HG03469 (cell line): ENCODE measurements around the gene UPK2.

Experiments used
- ATAC-seq: cut with Tn5 transposase; IDR thresholded peaks from one replicate; pipeline ENCODE4 v1.9.1; 2021; ENCODE audit warnings: mild to moderate bottlenecking, moderate library complexity, moderate number of reproducible peaks; ENCODE audit not compliant: unreplicated experiment

Gene UPK2

DNA sequence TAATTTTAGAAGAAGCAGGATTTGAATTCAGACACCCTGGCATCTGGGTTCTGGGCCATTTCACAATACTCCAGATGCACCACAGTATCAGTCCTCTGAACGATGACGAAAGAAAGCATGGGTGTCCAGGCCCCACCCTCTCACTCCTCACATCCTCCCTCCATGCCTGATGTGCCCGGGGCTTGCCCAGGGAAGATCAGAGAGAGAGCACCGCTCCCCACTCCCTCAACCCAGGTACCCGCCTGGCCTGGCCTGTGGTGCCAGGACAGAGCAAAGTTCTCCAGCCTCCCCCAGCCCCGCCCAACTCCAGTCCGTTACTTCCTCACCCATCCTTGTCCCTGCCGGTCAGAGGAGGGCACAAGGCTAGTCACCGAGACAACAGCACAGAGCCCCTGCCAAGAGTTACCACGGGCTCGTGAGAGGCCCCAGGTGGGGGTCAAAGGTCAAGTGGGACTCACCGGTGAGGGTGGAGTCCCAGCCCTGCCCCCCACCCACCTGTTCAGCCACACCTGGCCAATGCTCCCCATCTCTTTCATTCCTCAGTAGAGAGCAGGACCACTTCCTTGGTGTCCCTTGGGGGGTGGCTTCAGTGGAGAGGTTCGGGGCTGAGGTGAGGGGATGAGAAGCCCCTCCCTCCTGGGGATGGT, 38.5 kb upstream of the UPK2 start:
- ATAC-seq: no peak

DNA sequence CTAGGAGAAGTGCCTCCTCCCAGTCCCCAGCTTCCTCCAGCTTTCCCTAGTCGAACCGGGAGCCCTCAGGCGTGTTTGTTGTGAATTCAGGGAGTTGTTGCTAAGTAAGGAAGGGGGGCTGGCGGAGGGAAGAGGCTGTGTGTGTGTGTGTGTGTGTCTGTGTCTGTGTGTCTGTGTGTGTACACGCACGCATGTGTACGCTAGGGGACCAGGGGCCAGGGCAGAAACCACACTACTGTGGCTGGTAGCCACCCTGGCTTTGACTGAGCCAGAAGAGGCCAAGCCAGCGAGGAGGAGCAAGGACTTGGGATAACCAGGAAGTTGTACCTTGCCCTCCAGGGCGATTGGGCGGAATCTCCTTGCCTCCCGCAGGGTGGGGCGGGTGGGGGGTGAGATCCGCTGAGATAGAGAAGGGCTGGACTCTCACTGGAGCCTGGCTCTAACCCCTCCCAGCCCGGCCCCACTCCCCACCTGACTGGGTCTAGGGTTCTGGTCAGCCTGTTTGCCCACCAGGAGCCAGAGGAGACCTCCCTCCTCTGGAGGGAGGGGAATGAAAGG, 37.9 kb upstream of the UPK2 start:
- no peak for ATAC-seq

DNA sequence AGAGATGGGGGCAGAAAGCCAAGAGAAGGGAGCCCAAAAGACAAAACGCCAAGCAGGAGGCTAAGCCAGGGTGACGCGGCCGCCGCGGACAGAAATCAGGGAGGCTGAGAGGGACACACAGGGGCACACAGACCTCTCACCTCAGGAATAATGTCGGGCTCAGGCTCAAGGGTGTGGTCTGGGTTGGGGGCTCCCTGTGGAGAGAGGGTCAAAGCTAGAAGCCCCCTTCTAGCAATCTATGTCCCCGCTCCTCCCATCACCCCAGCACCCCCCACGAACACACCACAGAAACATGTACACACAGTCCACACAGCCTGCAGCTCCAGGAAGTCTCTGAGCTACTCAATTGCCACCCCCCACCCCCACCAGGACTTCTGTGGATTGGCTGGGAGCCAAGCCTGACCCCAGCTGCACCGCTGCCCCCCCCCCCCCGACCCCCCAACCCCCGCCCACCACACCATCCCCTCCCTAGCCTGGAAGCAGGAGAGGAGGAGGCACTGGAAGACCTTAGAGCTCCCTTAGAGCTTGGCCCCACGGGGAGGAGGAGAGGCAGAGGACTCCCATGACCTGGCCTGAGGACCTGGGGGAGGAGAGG, 37.3 kb upstream of the UPK2 start:
- ATAC-seq: no peak

DNA sequence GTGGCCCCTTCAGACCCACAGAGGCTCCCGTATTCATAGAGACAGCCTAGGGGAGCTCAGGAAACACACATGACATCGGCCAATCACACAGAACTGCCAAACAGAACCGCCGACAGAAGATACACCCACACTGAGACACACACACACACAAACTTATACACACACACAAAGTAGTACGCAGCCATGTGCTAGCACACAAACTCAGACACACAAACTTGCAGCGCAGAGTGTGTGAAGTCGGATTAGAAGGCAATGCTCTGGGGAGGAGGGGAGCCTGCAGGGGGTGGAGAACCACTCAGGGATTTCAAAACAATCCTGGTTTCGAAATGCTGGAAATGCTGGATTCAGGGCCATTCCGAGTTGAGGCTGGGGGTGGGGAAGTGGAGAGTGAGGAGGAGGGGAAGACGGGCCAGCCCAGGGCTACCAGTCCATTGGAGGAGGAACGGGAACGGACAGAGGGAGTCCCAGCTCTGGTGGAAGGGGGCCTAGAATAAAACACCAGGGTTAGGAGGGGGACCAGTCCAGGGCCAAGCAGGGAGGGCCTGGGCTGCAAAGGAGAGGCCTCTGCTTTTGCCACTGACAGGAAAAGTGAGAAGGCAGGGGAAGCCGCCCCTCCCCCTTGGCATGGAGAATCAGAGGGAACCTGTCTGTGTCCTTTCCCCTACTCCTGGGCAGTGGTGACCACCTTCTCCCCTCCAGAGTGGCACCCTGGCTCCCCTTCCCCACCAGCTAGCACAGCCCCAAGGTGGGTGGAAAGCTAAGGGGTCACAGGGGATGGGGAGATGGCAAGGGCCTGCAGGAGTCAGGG, 34.8 kb upstream of the UPK2 start:
- no peak for ATAC-seq

DNA sequence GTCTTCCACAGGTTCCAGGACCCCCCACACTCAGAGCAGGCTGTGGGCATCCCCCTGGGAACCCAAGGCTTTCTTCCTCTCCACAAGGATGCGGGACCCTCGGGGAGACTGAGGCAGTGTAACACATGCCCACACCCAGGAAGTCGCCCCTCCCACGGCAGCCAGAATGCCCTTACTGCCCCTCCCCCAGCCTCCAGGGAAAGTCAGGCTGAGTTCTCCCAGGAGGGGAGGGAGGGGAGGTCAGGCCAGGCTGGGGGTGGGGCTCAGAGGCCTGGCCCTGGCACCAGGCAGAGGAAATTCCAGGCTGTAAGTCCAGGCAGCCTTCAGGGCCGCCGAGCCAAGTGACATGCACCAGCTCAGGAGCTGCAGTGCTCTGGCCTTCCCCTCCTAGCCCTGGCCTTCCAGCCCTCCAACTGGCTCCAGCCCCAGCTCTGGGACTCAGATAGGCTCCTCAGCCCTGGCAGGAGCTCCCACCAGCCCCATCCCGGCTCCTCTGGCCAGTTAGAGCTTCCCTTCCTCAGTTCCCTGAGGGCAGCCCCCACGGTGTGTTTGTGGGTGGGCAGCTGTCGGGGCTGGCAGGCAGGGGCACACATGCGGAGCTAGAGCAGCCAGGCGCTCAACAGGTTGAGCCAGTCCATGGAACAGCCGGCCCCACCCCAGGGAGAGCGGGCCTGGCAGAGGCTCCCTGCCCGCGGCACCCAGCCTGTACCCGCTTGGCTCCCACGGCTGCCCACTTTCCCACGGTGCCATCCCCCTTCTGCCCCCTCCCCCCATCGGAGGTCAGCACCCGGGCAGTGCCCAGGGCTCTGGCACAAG, 34.0 kb upstream of the UPK2 start:
- no peak for ATAC-seq

DNA sequence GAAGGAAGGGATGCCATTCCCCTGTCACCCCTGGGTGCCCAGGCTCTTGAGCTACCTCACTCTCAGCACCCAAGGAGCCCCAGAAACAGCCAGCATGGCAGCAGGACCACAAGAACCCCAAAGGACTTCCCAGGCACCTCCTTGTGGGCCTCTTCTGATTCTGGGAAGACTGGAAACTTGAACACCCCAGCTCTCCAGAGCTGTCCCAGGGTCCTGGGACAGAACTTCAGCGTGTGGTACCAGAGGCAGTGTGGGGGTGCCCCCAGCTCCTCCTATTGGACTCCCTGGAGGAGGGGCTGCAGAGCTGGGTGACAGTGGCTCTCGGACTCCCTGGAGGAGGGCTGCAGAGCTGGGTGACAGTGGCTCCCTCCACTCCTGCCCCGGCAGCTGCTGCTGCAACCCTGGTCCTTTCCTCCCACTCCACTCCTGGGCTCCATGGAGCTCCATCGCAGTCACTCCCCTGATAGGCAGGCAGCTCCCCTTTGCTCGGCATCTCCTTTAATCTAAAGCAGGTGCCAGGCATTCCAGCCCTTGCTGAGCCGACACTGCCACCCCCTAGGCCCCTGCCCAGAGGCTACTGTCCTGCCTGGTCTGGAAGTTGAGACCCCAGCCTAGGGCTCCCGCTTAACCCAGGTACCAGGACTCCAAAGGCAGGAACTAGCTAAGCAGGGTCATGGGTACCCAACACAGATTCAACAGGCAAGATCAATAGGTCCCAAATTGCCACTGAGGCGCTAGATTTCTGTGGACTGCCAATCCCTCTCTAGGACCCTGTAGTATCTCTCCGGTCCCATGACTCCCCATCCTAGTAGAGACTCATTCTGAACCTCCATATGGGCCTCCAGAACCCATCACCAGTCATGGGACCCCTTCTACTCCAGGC, 33.1 kb upstream of the UPK2 start:
- ATAC-seq: no peak

DNA sequence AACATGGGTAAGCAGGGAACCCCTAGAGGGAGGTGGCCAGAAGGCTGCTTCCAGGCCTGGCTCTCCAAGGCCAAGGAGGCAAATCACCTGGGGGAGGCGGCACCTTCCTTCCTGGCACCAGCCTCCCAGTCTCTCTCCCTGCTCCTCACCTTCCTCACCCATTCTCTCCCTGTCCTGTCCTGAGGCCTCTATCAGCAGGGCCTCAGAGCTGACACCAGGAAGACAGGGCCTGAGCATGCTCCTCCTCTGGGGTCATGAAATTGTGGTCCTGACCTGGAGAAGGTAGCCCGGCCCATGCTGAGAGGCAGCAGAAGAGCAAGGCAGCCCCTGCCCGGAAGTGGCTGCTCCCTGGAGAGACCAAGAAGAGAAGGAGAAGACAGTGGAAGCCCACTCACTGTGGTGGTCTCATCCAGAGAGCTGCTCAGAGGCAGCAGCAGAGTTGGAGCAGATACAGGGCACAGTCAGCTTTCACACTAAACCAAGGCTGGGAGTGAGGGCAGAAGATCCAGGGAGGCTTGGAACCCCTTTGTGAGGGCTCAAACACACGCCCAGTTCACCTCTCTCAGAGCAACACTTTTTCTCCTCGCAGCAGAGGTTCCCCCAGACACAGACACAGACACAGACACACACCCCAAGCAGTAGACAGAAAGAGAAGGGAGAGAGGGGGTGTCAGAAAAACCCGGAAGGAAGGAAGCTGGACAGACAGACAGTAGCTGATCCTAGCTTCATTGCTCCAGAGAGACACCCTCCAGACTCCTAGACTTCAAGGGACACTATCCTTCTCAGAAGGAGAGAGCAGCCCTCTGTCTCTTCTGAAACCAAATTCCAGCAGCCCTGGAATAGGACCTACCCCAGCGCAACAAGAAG, 32.1 kb upstream of the UPK2 start:
- no peak for ATAC-seq

DNA sequence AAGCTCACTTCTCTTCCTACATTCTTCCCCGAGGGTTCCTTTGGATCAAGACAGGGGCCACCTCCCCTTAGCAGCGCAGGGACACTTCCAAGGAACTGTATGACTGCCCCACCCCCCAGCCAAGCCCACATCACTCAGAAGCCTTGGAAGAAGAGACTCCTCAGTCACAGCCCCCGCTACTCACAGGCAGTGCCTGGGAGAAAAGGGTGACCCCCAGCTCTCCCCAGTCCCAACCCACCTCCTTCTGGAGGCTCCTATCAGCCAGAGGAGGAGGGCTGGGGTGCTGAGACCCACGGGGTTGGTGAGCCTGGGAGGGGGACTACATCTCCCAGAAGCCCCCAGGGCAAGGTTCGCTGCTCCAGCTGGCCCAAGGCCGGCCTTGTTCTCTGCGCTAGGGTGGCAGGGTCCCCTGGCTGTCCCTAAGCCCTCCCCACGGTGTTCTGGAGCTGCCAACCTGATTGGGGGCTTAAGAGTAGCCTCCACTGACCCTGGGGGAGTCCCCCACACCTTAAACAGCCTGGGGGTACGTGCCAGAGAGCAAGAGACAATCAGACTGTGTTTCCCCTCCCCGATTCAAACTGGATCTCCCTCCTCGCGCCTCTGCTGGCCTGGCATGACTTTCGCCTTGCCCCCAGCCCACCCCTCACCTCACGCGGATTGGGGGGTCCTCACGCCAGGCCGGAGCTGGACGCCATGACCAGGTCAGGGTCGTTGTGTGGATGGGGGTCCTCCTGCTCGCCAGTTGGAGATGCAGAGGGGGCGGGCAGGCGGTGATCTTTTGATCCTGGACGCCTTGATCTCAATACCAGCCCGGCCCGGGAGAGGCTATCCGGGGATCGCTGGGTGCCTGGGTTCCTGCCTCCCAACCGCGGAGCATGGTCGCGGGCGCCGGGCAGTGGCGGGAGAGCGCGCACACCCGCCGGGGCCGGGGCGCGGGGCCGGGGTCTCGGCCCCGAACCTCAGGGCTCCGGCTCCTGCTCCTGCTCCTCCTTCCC, 31.2 kb upstream of the UPK2 start:
- ATAC-seq: no peak

DNA sequence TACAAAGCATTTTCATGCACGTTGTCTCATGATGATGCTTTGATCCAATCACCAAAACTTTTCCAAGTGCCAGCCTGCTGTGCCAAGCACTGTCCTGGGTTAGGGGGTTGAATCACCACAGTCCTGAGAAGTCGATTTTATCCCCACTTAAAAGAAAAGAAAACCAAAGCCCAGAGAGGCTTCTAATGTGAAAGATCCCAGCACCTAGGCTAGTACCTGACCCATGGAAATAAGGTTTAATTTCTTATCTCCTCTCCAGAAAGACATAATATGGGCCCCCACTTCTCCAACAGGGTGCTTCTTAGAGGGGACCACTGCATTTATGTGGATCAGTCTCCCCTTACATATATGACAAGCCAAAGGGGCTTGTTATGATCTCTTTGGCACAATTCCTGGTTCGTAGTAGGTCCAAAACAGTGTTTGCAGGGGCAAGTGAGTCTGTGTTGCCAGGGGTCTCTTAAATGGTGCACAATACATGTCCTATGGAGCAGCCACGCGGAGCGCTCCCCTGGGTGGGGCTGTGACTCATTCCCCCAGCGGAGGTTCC, 28.5 kb upstream of the UPK2 start:
- no peak for ATAC-seq

DNA sequence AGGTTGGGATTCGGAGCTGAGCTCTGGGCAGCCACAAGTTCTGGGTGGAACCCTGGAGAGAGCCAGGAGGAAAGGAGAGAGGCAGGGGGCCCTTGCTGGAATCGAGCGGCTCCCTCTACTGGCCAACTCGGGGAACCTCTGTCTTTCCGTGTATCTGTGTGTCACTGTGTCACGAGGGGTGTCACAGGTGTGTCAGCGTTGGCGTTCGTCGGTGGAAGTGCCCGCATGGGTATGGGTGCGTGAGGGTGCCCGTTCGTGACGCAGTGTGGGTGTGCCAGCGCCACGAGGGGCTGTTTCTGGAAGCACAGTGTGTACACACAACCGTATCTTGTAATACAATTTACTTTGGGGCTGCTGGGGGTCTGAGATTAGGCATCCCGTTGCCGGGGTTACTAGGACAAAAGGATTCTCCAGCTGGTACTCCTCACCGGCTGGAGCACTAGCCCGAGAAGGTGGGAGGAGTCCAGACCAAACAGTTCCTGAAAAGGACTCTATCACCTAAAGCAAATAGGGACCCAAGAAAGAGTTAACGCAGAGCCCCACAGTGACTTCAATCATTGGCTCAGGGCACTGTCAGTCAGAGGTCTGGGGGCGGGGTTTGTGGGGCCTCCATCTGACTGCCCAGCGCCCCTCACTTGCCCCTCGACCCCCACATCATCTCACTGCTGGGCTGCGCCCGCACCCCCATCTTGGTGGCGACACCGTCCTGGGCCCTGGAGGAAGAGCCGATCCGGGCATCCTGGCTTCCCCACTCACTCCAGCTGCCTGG, 27.8 kb upstream of the UPK2 start:
- peak; percentile 36 for ATAC-seq

DNA sequence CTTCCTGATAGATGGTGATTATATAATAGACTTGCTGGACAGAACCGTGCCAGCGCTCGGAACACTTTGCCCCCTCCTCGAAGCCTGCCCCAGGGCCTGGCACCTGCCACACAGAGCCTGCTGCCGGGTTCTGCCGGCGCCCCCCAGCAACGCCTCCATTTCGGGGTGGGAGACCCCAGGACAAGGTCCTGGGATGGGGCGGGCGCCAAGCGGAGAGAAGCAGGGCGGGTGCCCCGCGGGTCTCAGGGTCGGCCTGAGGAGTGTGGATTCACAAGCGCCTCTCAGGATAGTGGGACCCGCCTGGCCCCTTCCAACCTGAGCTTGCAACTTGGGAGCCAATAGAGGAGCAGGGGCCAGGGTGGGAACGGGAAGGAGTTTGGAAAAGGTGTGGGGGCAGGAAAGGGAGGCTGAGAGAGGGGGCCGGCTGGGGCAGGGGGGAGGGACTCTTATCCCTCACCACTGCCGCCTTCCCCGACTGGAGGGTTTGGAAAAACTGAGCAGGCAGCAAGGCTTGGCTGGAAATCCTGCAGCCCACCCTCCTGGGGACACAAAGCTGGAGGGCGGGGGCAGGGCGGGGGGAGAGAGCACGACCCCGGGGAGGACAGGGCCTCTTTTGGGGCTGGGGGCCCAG, 27.1 kb upstream of the UPK2 start:
- no peak for ATAC-seq

DNA sequence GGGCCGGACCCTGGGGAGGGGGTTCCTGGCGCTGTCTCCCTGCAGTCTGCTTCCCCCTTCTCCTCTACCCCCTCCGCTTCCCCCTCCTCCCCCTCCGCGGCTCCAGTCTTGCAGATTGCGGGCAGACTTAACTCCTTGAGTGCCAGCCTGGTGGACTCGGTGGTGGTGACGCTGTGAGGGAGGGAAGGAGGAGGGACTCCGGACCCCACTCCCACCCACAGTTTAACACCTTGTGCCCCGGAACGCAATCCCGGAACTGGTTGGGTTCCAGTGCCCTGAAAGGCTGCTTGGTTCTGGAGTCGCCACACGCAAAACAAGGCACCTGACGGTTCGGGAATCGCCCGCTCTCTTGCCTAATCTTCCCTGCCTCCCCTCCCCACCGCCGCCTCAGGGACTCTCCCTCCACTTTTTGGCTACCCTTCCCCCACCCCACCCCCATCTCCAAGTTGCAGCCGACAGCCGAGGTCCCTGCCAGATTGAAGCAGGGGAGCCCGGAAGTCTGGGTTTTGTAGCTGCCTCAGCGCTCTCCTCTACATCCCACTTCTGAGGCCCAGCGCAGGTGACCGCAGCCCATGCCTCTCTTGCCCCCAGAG, 26.5 kb upstream of the UPK2 start:
- no peak for ATAC-seq

DNA sequence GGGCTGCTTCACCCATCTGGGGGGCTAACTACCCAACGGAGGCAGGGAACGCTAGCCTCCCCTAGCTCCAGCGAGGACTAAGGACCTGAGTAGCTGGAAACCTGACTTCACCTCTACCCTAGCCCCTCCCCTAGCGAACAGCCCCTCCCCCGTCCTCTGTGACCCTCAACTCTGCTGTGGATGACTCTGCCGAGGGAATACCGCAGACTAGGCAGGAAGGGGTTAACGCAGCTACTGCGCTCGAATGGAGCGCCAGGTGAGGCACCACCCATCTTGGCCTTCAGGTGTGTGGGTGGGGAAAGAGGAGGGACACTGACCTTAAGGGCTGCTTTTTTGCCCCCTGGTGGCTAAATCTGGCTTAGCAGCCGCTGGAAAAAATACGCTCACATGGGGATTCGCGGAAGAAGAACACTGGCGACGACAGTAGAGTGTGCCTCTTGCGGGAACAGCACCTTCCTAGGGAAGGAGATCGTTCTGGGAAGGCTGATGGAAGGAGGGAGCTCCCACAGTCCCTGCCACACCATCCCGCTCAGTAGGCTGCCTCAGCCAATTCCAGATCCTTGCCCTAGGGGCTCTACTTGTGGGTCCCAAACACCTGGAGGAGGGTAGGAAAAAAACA, 25.9 kb upstream of the UPK2 start:
- ATAC-seq: no peak

DNA sequence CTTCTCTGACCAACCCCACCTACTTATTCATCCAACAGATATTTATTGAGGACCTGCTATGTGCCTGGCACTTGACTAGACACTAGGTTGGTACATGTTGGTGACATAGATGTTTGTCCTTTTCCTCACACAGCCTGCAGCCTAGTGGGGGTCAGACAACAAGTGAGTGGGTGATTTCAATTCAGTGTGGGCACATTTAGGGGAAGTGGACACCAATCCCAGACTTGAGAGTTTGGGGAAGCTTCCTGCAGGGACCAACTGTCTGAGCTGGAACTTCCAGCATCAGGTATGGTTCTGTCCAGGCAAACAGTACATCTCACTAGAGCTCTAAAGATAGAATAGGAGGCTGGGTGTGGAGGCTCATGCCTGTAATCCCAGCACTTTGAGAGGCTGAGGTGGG, 24.5 kb upstream of the UPK2 start:
- no peak for ATAC-seq

DNA sequence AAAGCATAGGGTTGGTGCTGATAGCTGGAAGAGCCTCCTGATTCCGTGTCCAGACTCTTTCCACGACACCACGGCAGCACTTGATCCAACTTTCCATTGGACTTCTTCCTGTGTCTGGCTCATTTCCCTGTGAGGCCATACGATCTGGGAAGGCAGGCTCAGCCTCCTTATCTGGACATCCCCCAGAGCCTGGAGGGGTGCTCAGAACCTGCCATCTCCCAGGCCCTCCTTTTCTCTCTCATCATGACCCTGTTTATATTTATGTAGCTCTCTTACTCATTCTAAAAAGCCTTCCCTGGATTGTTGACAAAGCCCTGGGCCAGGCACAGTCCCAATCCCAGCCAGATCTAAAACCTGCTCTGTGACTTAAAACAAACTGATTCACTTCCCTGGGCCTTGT, 22.6 kb upstream of the UPK2 start:
- no peak for ATAC-seq

DNA sequence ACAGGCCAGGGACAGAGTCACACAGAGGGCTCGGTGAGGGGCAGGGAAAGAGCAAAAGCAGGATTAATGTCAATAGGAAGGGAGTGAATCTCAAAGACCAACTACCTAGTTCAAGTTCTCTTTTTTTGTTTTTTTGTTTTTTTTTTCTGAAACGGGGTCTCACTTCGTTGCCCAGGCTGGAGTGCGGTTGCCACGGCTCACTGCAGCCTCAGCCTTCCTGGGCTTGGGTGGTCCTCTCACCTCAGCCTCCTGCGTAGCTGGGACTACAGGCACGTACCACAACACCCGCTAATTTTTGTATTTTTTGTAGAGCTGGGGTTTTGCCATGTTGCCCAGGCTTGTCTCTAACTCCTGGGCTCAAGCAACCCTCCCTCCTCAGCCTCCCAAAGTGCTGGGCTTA, 20.7 kb upstream of the UPK2 start:
- no peak for ATAC-seq
